GM10248 (cell line): ENCODE results near the gene BRICD5.

Experiments used
- CTCF ChIA-PET: fragments of 300-600 bp; sonication (Branson Sonifier 250); formaldehyde crosslinking; extraction: SDS; loops from one replicate; lab custom pipeline; 2021; ENCODE audit warnings: antibody characterized with exemption; lab: Yijun Ruan, JAX
- POLR2A ChIA-PET: fragments of 350-650 bp; sonication (Branson Sonifier 250); formaldehyde crosslinking; extraction: SDS; loops from one replicate; lab custom pipeline; 2020; ENCODE audit warnings: antibody characterized with exemption; lab: Yijun Ruan, JAX
- DNase-seq: peaks from one replicate; pipeline ENCODE4 v3.0.0; 2012; ENCODE audit errors: extremely low spot score
- CTCF ChIP-seq: IDR thresholded peaks from 2 replicates; pipeline ENCODE4 v1.5.1; 2012; ENCODE audit warnings: mild to moderate bottlenecking, low read depth; ENCODE audit errors: extremely low read depth, missing control alignments, control extremely low read depth

Gene BRICD5

GRCh38 chr16:2188395-2188794 is 22.3 kb downstream of the BRICD5 start:
- POLR2A ChIA-PET, result interaction anchor here (0.8 kb wide), 1 partner anchor 33 kb away, joined by 3 read pairs; the partner anchor contains the start of gene TRAF7
- no peak for TF ChIP-seq CTCF
- DNase-seq, result no peak
- CTCF ChIA-PET, result no interaction called here

DNA sequence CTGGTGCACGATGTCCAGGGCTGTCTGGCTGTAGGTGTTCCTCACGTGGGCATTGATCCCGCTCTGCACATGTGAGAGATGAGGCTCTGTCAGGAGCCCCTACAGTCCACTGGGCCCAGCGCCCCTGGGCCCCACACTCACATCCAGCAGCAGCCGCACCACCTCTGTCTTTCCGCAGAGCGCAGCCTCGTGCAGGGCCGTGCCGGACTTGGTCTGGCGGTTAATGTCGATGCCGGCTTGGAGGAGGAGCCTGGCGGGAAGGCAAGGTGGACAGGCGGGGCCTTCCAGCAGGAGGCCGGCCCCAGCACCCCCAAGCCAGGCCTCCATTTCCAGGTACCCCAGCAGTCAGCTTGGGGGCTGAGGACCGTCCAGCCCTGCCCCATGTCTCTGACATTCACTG is 23.5 kb downstream of the BRICD5 start:
- CTCF ChIA-PET, result no interaction called here
- TF ChIP-seq CTCF, result no peak
- POLR2A ChIA-PET, result interaction anchor here (0.7 to 1.6 kb wide), 2 partner anchors 32 to 854 kb away, joined by 3 to 5 read pairs; partner anchors contain the start of genes BAIAP3 and TRAF7
- DNase-seq, result no peak

DNA sequence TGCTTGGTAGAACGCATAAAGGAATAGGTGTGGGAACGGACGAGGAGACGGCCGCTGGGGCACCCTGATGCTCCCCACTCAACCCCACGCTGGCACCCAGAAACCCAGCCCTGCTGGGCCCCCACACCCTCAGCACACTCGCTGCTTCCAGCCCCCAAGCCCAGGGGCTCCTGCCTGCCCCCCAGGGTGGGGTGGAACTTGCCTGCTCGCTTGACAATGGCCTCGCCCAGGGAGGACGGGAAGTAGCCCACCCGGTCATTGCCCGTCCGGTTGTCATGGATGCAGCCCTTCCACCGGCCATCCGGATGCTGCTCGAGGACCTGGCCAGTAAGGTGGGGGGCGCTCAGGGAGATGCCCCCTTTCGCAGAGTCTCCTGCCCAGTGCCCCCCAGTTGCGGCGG is 24.2 kb downstream of the BRICD5 start:
- TF ChIP-seq CTCF, result no peak
- DNase-seq, result no peak
- ChIA-PET POLR2A (interaction anchor here (1.6 kb wide), 1 partner anchor 31 kb away, joined by 5 read pairs; the partner anchor contains the start of gene TRAF7), CTCF (interaction anchor here (1.6 kb wide), 1 partner anchor 15 kb away, joined by 3 read pairs; no protein-coding TSS in a partner anchor)

DNA sequence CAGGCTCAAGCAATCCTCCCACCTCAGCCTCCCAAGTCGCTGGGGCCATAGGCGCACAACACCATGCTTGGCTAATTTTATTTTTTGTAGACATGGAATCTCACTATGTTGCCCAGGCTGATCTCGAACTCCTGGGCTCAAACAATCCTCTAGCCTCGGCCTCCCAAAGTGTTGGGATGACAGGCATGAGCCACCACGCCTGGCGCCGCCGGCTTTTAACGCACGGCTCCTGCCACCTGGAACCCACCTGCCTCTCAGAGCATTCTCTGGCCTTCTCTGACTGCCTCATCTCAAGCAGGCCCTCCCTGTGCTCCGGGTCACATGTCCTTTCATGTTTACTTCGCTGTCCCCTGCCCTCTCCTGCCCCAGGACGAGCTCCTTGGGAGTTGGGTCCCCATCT is 24.6 kb downstream of the BRICD5 start:
- ChIA-PET CTCF (interaction anchor here (1.6 kb wide), 1 partner anchor 15 kb away, joined by 3 read pairs; no protein-coding TSS in a partner anchor), POLR2A (no interaction called here)
- no peak for TF ChIP-seq CTCF
- no peak for DNase-seq

- no peak for DNase-seq
- ChIA-PET CTCF (interaction anchor here (1.6 kb wide), 1 partner anchor 16 kb away, joined by 3 read pairs; no protein-coding TSS in a partner anchor), POLR2A (no interaction called here)
- TF ChIP-seq CTCF, result no peak
Observed at GRCh38 chr16:2184962-2185361, 25.7 kb downstream of the BRICD5 start.

DNA sequence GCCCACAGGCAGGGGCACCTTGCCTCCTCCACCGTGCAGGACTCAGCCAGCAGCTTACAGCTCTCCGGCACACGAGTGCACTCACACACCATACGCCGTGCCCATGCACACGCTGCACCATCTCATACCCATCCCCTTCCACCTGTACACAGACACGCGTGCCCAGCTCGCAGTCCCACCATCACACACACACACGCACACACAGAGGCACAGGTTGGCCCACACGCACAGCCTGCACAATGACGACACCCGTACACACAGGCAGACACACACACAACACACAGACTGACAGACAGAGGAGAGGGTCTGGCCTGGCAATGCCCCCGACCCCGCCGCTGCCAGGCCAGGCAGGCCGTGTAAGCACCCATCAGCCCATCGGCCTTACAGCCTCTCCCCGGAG is 26.3 kb downstream of the BRICD5 start:
- DNase-seq, result no peak

More for the DNA sequence above, 26.3 kb downstream of the BRICD5 start:
- POLR2A ChIA-PET, result no interaction called here
- no peak for TF ChIP-seq CTCF
- CTCF ChIA-PET, result no interaction called here
